Measurements from ENCODE around the gene GATAD2B.

Gene GATAD2B

GRCh38 chr1:153792631-153793041, 130.1 kb downstream of the GATAD2B start:
- no peak for DNase-seq (ENCODE audit: low spot score)

GRCh38 chr1:153791648-153792253, 131.0 kb downstream of the GATAD2B start:
- DNase-seq (ENCODE audit: low spot score): peak; percentile 56
- no peak for TF ChIP-seq CTCF (IDR thresholded peaks at IDR 0.05; ENCODE audit: extremely low read depth, missing control alignments)

More at GRCh38 chr1:153792631-153793041, 130.1 kb downstream of the GATAD2B start:
- TF ChIP-seq CTCF (IDR thresholded peaks at IDR 0.05; ENCODE audit: extremely low read depth, missing control alignments): no peak

GRCh38 chr1:153790966-153791647, 131.7 kb downstream of the GATAD2B start:
- peak; percentile 87 for DNase-seq (ENCODE audit: low spot score)
- no peak for TF ChIP-seq CTCF (IDR thresholded peaks at IDR 0.05; ENCODE audit: extremely low read depth, missing control alignments)

GRCh38 chr1:153790313-153790965, 132.3 kb downstream of the GATAD2B start:
- DNase-seq (ENCODE audit: low spot score): no peak
- no peak for TF ChIP-seq CTCF (IDR thresholded peaks at IDR 0.05; ENCODE audit: extremely low read depth, missing control alignments)

GRCh38 chr1:153789478-153790034, 133.2 kb downstream of the GATAD2B start:
- no peak for DNase-seq (ENCODE audit: low spot score)
- TF ChIP-seq CTCF (IDR thresholded peaks at IDR 0.05; ENCODE audit: extremely low read depth, missing control alignments): no peak

GRCh38 chr1:153786038-153786790, 136.6 kb downstream of the GATAD2B start:
- TF ChIP-seq CTCF (IDR thresholded peaks at IDR 0.05; ENCODE audit: extremely low read depth, missing control alignments): no peak

More at GRCh38 chr1:153786038-153786790, 136.6 kb downstream of the GATAD2B start:
- DNase-seq (ENCODE audit: low spot score): no peak
